Fibroblast of lung (primary cell): Measurements from ENCODE around the gene REPIN1. TPM values are rescaled to one million over a fixed set of nuclear protein-coding genes. Genes with fewer than 3 reads are reported as not detected.
A peak's percentile ranks its signal among the peaks of the same experiment; 100 is the strongest.

ENCODE experiments used
- DNase-seq, 2 donors: peaks; one replicate each; pipeline versions ENCODE4 v3.0.0 to v3.0.0-alpha.2; 2010; ENCODE audit warnings: low read depth in 2 of 2
- H2AFZ ChIP-seq: 2 replicates; pipeline ENCODE4 v1.5.1; 2012; ENCODE audit warnings: low read length, control low read depth, inconsistent platforms
- H3K27ac ChIP-seq: 2 replicates; pipeline ENCODE4 v1.5.1; 2011; ENCODE audit warnings: low read length, control low read depth; ENCODE audit not compliant: insufficient read depth
- H3K27me3 ChIP-seq: 2 replicates; pipeline ENCODE4 v1.5.1; 2011; ENCODE audit warnings: mild to moderate bottlenecking, low read length; ENCODE audit not compliant: control insufficient read depth, insufficient read depth
- H3K36me3 ChIP-seq: 2 replicates; pipeline ENCODE4 v1.5.1; 2011; ENCODE audit warnings: low read length; ENCODE audit not compliant: control insufficient read depth, insufficient read depth
- H3K4me1 ChIP-seq: 2 replicates; pipeline ENCODE4 v1.5.1; 2011; ENCODE audit warnings: low read length; ENCODE audit not compliant: control insufficient read depth, insufficient read depth; ENCODE audit errors: extremely low read depth
- H3K4me2 ChIP-seq: 2 replicates; pipeline ENCODE4 v1.5.1; 2011; ENCODE audit warnings: low read length, control low read depth; ENCODE audit not compliant: insufficient read depth; ENCODE audit errors: extremely low read depth
- H3K4me3 ChIP-seq, 4 experiments: fragments of 200-600 bp in 1 of 4; sonication (generic) in 1 of 4; replicated peaks in 1 of 4; 2 replicates each; pipeline ENCODE4 v1.5.1; 2011 to 2016; ENCODE audit warnings: low read length in 4 of 4, low read depth in 3 of 4, mild to moderate bottlenecking in 3 of 4, control low read depth in 2 of 4, inconsistent platforms in 1 of 4, mixed read lengths in 1 of 4; ENCODE audit not compliant: insufficient read depth in 1 of 4; ENCODE audit errors: control extremely low read depth in 1 of 4
- H3K79me2 ChIP-seq: 2 replicates; pipeline ENCODE4 v1.5.1; 2012; ENCODE audit warnings: mild to moderate bottlenecking, low read length, inconsistent platforms; ENCODE audit not compliant: control insufficient read depth, insufficient read depth
- H3K9ac ChIP-seq: 2 replicates; pipeline ENCODE4 v1.5.1; 2011; ENCODE audit warnings: mild to moderate bottlenecking, low read length, control low read depth; ENCODE audit not compliant: insufficient read depth
- H3K9me3 ChIP-seq: 2 replicates; pipeline ENCODE4 v1.5.1; 2012; ENCODE audit warnings: low read depth, low read length; ENCODE audit not compliant: control insufficient read depth, insufficient read depth
- H4K20me1 ChIP-seq: 2 replicates; pipeline ENCODE4 v1.5.1; 2011; ENCODE audit warnings: low read length; ENCODE audit not compliant: control insufficient read depth, insufficient read depth; ENCODE audit errors: extremely low read depth
- CTCF ChIP-seq, 2 donors: IDR thresholded peaks in 1 of 2; conservative IDR thresholded peaks in 1 of 2; 1 replicate in 1 of 2; 2 replicates in 1 of 2; pipeline ENCODE4 v1.5.1; 2011 to 2012; ENCODE audit warnings: low read length in 2 of 2, control low read depth in 1 of 2, inconsistent platforms in 1 of 2, low read depth in 1 of 2, mild to moderate bottlenecking in 1 of 2
- EZH2 ChIP-seq: IDR thresholded peaks from 2 replicates; pipeline ENCODE4 v1.5.1; 2012; ENCODE audit warnings: low read length, control low read depth, mild to moderate bottlenecking; ENCODE audit errors: missing control alignments
- polyA plus RNA-seq, 2 donors: library from polyadenylated mRNA; depleted of rRNA in 1 of 2; stranded (reverse) in 1 of 2; unstranded in 1 of 2; fragments of >200 nt; gene quantifications; 2 replicates each; pipeline ENCODE4 v1.2.1, GENCODE V29; 2011 to 2012; ENCODE audit warnings: missing spikeins in 1 of 2
- total RNA-seq: library from RNA; depleted of rRNA; stranded (reverse); fragments of >200 nt; gene quantifications from 2 replicates; pipeline ENCODE4 v1.2.1, GENCODE V29; 2014

Gene REPIN1
- total and polyA plus RNA-seq, 2 donors (not counting 1 experiment from before 2014, with no cell fraction given) = 20.8 to 41.3 TPM

DNA sequence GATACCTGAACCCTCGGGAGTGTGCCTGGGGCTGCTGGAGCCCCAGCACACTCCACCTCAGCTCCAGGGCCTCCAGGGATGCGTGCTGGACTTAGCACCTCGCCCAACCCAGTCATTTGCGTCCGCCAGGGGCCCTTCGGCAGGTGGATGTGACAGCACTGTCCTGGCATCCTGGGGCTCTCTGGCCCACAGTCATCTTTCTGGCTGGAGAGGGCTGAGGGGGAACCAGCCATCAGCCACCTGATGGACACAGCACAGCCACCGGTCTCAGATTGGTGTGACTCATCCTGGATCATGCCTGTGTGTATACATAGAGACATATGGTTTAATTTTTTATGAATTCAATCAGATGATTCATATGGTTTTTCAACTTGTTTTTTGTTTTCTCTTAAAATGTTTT is 21.6 kb downstream of the REPIN1 start:
- Histone ChIP-seq H3K4me3 (no peak overlapping the region), H3K79me2 (no peaks in the 10 kb centered on the region), H3K27me3 (no peaks in the 10 kb centered on the region), H3K36me3 (no peaks in the 10 kb centered on the region), H3K4me2 (no peak overlapping the region), H4K20me1 (no peaks in the 10 kb centered on the region), H3K9ac (no peak overlapping the region), H3K9me3 (no peaks in the 10 kb centered on the region), H3K27ac (no peak overlapping the region), H2AFZ (no peak overlapping the region), H3K4me1 (peaks cover 3% of the 10 kb centered on the region)
- DNase-seq = peak in 1 of 2 donors; percentile 29
- TF ChIP-seq CTCF (conservative IDR thresholded peaks at IDR 0.05 in 1 of 2, IDR thresholded peaks at IDR 0.05 in 1 of 2; ENCODE audit: low read depth in 1 of 2, low read length in 2 of 2) (no peak), EZH2 (no peak)

DNA sequence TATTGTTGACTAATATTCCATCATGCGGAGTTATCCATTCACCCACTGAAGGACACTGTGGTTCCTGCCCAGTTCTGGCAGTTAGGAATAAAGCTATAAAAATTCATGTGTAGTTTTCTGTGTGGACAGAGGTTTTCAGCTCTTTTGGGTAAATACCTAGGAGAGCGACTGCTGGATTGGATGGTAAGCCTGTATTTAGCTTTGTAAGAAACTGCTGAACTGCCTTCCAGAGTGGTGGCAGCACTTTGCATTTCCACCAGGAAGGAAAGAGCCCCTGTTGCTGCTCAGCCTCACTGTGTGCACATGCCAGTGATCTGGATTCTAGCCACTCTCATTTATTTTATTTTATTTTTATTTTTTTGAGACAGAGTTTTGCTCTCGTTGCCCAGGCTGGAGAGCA is 24.7 kb downstream of the REPIN1 start:
- Histone ChIP-seq H3K4me1 (peaks cover 3% of the 10 kb centered on the region), H3K4me2 (no peak overlapping the region), H4K20me1 (no peaks in the 10 kb centered on the region), H3K27me3 (no peaks in the 10 kb centered on the region), H3K36me3 (peaks cover 2% of the 10 kb centered on the region), H3K9ac (no peak overlapping the region), H3K4me3 (no peak overlapping the region), H3K27ac (no peak overlapping the region), H2AFZ (no peak overlapping the region), H3K79me2 (no peaks in the 10 kb centered on the region), H3K9me3 (no peaks in the 10 kb centered on the region)
- DNase-seq = no peak
- TF ChIP-seq CTCF (conservative IDR thresholded peaks at IDR 0.05 in 1 of 2, IDR thresholded peaks at IDR 0.05 in 1 of 2; ENCODE audit: low read depth in 1 of 2, low read length in 2 of 2) = no peak
- no peak for TF ChIP-seq EZH2

- H3K4me2 ChIP-seq = no peak overlapping the region
- peaks cover 2% of the 10 kb centered on the region for H3K4me1 ChIP-seq
- no peaks in the 10 kb centered on the region for H3K79me2 ChIP-seq
- H3K9ac ChIP-seq = no peak overlapping the region
- TF ChIP-seq CTCF (conservative IDR thresholded peaks at IDR 0.05 in 1 of 2, IDR thresholded peaks at IDR 0.05 in 1 of 2; ENCODE audit: low read depth in 1 of 2, low read length in 2 of 2) (no peak), EZH2 (no peak)
- no peaks in the 10 kb centered on the region for H3K9me3 ChIP-seq
- no peaks in the 10 kb centered on the region for H4K20me1 ChIP-seq
- no peaks in the 10 kb centered on the region for H3K27me3 ChIP-seq
- H3K36me3 ChIP-seq = peaks cover 2% of the 10 kb centered on the region
- no peak overlapping the region for H2AFZ ChIP-seq
- DNase-seq = no peak
- H3K27ac ChIP-seq = no peak overlapping the region
- no peak overlapping the region for H3K4me3 ChIP-seq
These were observed 27.8 kb downstream of the REPIN1 start for GRCh38 chr7:150396426-150396825.
